HepG2 (cell line): Measurements from ENCODE around the gene NFE2L2. TPM values are rescaled to one million over a fixed set of nuclear protein-coding genes. Genes with fewer than 3 reads are reported as not detected.

ENCODE experiments used
- ASH2L ChIP-seq: fragments of 300-600, 200-600 bp; sonication (generic); IDR thresholded peaks from 2 replicates; pipeline ENCODE4 v1.7.0; 2017; ENCODE audit warnings: low read depth, mild to moderate bottlenecking, moderate library complexity, mixed read lengths, low read length; ENCODE audit not compliant: insufficient read length
- BCL6 ChIP-seq: IDR thresholded peaks from 2 replicates; pipeline ENCODE4 v1.6.1; 2016; ENCODE audit warnings: missing genetic modification reagents, missing compliant biosample characterization
- HMGA1 ChIP-seq: sonication (generic); formaldehyde crosslinking; conservative IDR thresholded peaks from 2 replicates; pipeline ENCODE4 v1.4.0; 2020; ENCODE audit warnings: missing genetic modification reagents
- HNRNPH1 ChIP-seq: fragments of 200-400 bp; formaldehyde crosslinking; optimal IDR thresholded peaks from 2 replicates; pipeline ENCODE3; 2017; ENCODE audit warnings: mild to moderate bottlenecking, low read depth, low read length
- ISL2 ChIP-seq: sonication (generic); formaldehyde crosslinking; IDR thresholded peaks from 2 replicates; pipeline ENCODE4 v1.5.0; 2020; ENCODE audit warnings: missing genetic modification reagents
- MEIS2 ChIP-seq: sonication (generic); formaldehyde crosslinking; IDR thresholded peaks from 2 replicates; pipeline ENCODE4 v1.9.0; 2021; ENCODE audit warnings: mild to moderate bottlenecking, missing genetic modification reagents
- RELA ChIP-seq: sonication (generic); formaldehyde crosslinking; IDR thresholded peaks from 2 replicates; pipeline ENCODE4 v1.4.0; 2020; ENCODE audit warnings: missing genetic modification reagents
- TSC22D2 ChIP-seq: sonication (generic); formaldehyde crosslinking; IDR thresholded peaks from 2 replicates; pipeline ENCODE4 v1.5.1; 2020; ENCODE audit warnings: missing genetic modification reagents, mild to moderate bottlenecking, borderline replicate concordance
- ZBTB7A ChIP-seq: sonication (generic); formaldehyde crosslinking; IDR thresholded peaks from 2 replicates; pipeline ENCODE4 v1.8.0; 2022; ENCODE audit warnings: mild to moderate bottlenecking, missing genetic modification reagents
- ZNF30 ChIP-seq: sonication (generic); formaldehyde crosslinking; IDR thresholded peaks from 2 replicates; pipeline ENCODE4 v1.5.0; 2020; ENCODE audit warnings: mild to moderate bottlenecking, missing genetic modification reagents
- ZNF562 ChIP-seq: sonication (generic); formaldehyde crosslinking; IDR thresholded peaks from 2 replicates; pipeline ENCODE4 v1.8.0; 2022; ENCODE audit warnings: missing genetic modification reagents, borderline replicate concordance
- ZNF563 ChIP-seq: sonication (generic); formaldehyde crosslinking; IDR thresholded peaks from 2 replicates; pipeline ENCODE4 v1.8.0; 2022; ENCODE audit warnings: mild to moderate bottlenecking, moderate library complexity, missing genetic modification reagents
- ZNF589 ChIP-seq: sonication (generic); formaldehyde crosslinking; conservative IDR thresholded peaks from 2 replicates; pipeline ENCODE4 v1.8.0; 2022; ENCODE audit warnings: mild to moderate bottlenecking, moderate library complexity, missing genetic modification reagents
- ZNF775 ChIP-seq: sonication (generic); formaldehyde crosslinking; IDR thresholded peaks from 2 replicates; pipeline ENCODE4 v1.4.0; 2020; ENCODE audit warnings: missing genetic modification reagents, mild to moderate bottlenecking, moderate library complexity, borderline replicate concordance
- polyA plus RNA-seq, 8 experiments: library from polyadenylated mRNA; depleted of rRNA in 3 of 8; stranded (reverse) in 7 of 8; unstranded in 1 of 8; fragments of >200 nt; fragmentation: Illumina TruSeq in 4 of 8; extraction: Trizol in 4 of 8; gene quantifications; 2 replicates each; pipeline versions ENCODE4 v1.2.1 to v1.2.3, GENCODE V29; 2011 to 2016; ENCODE audit warnings: low read depth in 4 of 8, missing spikeins in 1 of 8, mixed read lengths in 1 of 8; ENCODE audit not compliant: insufficient read depth in 1 of 8
- total RNA-seq, 5 experiments: library from RNA; depleted of rRNA; stranded (reverse); fragments of >200 nt; fragmentation: Illumina TruSeq; extraction: Trizol; gene quantifications; 2 replicates each; pipeline ENCODE4 v1.2.3, GENCODE V29; 2016; ENCODE audit warnings: low read depth in 1 of 5
- TF ChIP-seq, protein P1 (sequence below): sonication (generic); formaldehyde crosslinking; IDR thresholded peaks from 2 replicates; pipeline ENCODE4 v1.4.0; 2020; ENCODE audit warnings: missing genetic modification reagents
- TF ChIP-seq, protein P2 (sequence below): sonication (generic); formaldehyde crosslinking; conservative IDR thresholded peaks from 2 replicates; pipeline ENCODE4 v1.8.0; 2022; ENCODE audit warnings: missing genetic modification reagents
- TF ChIP-seq, protein P3 (sequence below): sonication (generic); formaldehyde crosslinking; IDR thresholded peaks from 2 replicates; pipeline ENCODE4 v1.4.0; 2020; ENCODE audit warnings: mild to moderate bottlenecking, missing genetic modification reagents

Gene NFE2L2
- total and polyA plus RNA-seq, 2 of the 13 experiments (the other 11 are each of a cell fraction or from before 2014, with no cell fraction given) = 84.6 to 215 TPM

DNA sequence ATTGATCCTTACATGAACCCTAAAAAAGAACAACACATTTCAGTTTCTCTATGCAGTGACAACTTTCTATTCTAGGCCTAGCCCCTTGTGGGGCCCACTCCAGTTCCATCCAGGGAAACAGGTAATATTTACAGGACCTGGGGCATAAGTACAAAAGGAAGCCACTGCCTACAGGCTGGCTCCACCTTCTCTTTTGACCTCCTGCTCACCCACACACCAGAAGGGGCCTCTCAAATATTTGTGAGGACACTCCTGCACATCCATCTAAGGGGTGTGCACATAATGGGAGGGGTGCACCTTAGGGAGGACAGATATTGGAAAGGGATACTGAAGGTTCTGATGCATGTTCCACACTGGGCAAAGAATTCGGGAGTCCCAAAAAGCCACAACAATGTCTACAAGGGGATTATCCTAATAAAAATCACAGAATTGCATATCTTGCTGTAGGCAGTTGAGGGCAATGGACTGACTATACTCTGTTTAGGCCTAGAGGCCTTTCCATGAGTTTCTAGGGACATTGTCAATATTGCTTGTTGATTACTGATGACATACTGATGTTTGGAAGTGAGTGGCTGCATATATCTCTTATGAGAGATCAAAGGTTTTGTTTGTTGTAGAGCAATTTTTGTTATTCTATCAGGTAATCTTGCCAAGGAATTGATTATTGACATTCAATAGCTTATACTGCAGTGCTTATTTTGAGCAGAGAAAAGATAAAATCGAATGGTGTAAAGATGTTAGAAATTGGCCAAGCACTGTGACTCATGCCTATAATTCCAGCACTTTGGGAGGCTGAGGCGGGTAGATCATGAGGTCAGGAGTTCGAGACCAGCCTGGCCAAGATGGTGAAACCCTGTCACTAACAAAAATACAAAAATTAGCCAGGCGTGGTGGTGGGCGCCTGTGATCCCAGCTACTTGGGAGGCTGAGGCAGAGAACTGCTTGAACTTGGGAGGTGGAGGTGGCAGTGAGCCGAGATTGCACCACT lies 75.8 kb downstream of the NFE2L2 start (continued):
- TF ChIP-seq ZBTB7A (no peak), BCL6 (CRISPR knock-in tag) (peak; percentile 86; the same call in 1 of the 2 replicates), ZNF589 (CRISPR knock-in tag) (no peak), RELA (CRISPR knock-in tag) (no peak), ISL2 (peak; percentile 89), ZNF30 (CRISPR knock-in tag) (no peak), ZNF775 (CRISPR knock-in tag) (no peak), HNRNPH1 (no peak), ASH2L (peak; percentile 92), ZNF562 (CRISPR knock-in tag) (no peak), MEIS2 (CRISPR knock-in tag) (peak; percentile 61; the same call in 1 of the 2 replicates), HMGA1 (no peak), TSC22D2 (CRISPR knock-in tag) (no peak), ZNF563 (CRISPR knock-in tag) (no peak)
- TF ChIP-seq, protein P1, sequence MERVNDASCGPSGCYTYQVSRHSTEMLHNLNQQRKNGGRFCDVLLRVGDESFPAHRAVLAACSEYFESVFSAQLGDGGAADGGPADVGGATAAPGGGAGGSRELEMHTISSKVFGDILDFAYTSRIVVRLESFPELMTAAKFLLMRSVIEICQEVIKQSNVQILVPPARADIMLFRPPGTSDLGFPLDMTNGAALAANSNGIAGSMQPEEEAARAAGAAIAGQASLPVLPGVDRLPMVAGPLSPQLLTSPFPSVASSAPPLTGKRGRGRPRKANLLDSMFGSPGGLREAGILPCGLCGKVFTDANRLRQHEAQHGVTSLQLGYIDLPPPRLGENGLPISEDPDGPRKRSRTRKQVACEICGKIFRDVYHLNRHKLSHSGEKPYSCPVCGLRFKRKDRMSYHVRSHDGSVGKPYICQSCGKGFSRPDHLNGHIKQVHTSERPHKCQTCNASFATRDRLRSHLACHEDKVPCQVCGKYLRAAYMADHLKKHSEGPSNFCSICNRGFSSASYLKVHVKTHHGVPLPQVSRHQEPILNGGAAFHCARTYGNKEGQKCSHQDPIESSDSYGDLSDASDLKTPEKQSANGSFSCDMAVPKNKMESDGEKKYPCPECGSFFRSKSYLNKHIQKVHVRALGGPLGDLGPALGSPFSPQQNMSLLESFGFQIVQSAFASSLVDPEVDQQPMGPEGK = peak; percentile 92
- TF ChIP-seq, protein P2, sequence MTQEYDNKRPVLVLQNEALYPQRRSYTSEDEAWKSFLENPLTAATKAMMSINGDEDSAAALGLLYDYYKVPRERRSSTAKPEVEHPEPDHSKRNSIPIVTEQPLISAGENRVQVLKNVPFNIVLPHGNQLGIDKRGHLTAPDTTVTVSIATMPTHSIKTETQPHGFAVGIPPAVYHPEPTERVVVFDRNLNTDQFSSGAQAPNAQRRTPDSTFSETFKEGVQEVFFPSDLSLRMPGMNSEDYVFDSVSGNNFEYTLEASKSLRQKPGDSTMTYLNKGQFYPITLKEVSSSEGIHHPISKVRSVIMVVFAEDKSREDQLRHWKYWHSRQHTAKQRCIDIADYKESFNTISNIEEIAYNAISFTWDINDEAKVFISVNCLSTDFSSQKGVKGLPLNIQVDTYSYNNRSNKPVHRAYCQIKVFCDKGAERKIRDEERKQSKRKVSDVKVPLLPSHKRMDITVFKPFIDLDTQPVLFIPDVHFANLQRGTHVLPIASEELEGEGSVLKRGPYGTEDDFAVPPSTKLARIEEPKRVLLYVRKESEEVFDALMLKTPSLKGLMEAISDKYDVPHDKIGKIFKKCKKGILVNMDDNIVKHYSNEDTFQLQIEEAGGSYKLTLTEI (CRISPR knock-in tag) = no peak
- TF ChIP-seq, protein P3, sequence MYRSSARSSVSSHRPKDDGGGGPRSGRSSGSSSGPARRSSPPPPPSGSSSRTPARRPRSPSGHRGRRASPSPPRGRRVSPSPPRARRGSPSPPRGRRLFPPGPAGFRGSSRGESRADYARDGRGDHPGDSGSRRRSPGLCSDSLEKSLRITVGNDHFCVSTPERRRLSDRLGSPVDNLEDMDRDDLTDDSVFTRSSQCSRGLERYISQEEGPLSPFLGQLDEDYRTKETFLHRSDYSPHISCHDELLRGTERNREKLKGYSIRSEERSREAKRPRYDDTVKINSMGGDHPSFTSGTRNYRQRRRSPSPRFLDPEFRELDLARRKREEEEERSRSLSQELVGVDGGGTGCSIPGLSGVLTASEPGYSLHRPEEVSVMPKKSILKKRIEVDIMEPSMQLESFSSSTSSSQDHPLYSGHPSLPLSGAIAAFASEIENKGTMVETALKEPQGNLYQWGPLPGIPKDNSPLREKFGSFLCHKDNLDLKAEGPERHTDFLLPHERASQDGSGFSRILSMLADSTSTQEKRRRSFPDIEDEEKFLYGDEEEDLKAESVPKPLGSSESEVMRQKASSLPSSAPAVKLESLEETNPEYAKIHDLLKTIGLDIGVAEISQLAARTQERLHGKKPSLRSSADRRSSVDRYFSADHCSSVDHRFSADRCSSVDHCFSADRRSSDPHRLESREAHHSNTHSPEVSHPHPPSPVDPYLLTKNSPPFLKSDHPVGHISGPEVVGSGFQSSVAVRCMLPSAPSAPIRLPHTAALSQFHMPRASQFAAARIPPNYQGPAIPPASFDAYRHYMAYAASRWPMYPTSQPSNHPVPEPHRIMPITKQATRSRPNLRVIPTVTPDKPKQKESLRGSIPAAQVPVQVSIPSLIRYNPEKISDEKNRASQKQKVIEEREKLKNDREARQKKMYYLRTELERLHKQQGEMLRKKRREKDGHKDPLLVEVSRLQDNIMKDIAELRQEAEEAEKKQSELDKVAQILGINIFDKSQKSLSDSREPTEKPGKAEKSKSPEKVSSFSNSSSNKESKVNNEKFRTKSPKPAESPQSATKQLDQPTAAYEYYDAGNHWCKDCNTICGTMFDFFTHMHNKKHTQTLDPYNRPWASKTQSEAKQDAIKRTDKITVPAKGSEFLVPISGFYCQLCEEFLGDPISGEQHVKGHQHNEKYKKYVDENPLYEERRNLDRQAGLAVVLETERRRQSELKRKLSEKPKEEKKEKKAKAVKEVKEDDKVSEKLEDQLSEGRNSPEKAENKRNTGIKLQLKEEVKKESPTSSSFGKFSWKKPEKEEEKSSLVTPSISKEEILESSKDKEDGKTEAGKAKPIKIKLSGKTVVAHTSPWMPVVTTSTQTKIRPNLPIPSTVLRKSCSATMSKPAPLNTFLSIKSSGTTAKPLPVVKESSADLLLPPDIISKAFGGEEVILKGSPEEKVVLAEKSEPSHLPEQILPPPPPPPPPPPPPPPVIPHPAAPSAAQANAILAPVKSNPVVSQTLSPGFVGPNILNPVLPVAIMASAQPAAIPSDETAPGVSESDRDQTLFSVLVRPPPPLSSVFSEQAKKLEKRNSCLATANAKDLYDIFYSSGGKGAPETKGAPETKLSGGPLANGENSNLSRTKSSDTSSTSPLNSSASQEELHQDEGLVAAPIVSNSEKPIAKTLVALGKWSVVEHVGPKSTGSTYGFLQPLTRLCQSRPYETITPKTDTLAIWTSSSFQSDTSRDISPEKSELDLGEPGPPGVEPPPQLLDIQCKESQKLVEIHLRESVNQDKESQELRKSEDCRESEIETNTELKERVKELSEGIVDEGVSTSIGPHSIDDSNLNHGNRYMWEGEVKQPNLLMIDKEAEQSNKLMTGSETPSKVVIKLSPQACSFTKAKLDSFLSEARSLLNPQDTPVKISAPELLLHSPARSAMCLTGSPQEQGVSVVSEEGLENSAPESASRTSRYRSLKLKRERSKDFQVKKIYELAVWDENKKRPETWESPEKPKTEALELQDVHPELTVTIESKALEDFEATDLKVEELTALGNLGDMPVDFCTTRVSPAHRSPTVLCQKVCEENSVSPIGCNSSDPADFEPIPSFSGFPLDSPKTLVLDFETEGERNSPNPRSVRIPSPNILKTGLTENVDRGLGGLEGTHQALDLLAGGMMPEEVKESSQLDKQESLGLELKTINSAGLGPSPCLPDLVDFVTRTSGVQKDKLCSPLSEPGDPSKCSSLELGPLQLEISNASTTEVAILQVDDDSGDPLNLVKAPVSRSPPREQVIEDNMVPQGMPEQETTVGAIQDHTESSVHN (CRISPR knock-in tag) = 0 out of 2 replicates have a peak, but pooled peaks have one; percentile 51
